GM19438 (cell line): Measurements from ENCODE around the gene KLF7.

ENCODE experiments used
- ATAC-seq: cut with Tn5 transposase; IDR thresholded peaks from one replicate; pipeline ENCODE4 v1.9.1; 2021; ENCODE audit warnings: low read depth; ENCODE audit not compliant: unreplicated experiment

KLF7 gene

GRCh38 chr2:207165121-207166038 is at the start of gene KLF7:
KLF7 (minus strand) TSS chr2:207165948; CDS start chr2:207165568, 380 bp downstream.
- no peak for ATAC-seq

GRCh38 chr2:207215308-207215707 is 49.6 kb upstream of the KLF7 start:
- no peak for ATAC-seq

GRCh38 chr2:207214446-207214845 is 48.7 kb upstream of the KLF7 start:
- ATAC-seq: no peak

GRCh38 chr2:207206011-207206410 is 40.3 kb upstream of the KLF7 start:
- ATAC-seq: no peak

- ATAC-seq: no peak
Measured at GRCh38 chr2:207205173-207205957, 39.6 kb upstream of the KLF7 start.

- no peak for ATAC-seq
Measured at GRCh38 chr2:207203056-207203455, 37.3 kb upstream of the KLF7 start.

GRCh38 chr2:207202645-207203044 is 36.9 kb upstream of the KLF7 start:
- no peak for ATAC-seq

GRCh38 chr2:207201416-207201815 is 35.7 kb upstream of the KLF7 start:
- no peak for ATAC-seq

- no peak for ATAC-seq
Measured at GRCh38 chr2:207200136-207200535, 34.4 kb upstream of the KLF7 start.

- no peak for ATAC-seq
Measured at GRCh38 chr2:207194028-207194427, 28.3 kb upstream of the KLF7 start.

- ATAC-seq: no peak
Measured at GRCh38 chr2:207188626-207189419, 23.1 kb upstream of the KLF7 start.

GRCh38 chr2:207185372-207185771 is 19.6 kb upstream of the KLF7 start:
- ATAC-seq: no peak

GRCh38 chr2:207184768-207185167 is 19.0 kb upstream of the KLF7 start:
- no peak for ATAC-seq

- no peak for ATAC-seq
Measured at GRCh38 chr2:207184348-207184747, 18.6 kb upstream of the KLF7 start.

- no peak for ATAC-seq
Measured at GRCh38 chr2:207183506-207183905, 17.8 kb upstream of the KLF7 start.

GRCh38 chr2:207182911-207183310 is 17.2 kb upstream of the KLF7 start:
- no peak for ATAC-seq

GRCh38 chr2:207181526-207182274 is 16.0 kb upstream of the KLF7 start:
- no peak for ATAC-seq

- ATAC-seq: no peak
Measured at GRCh38 chr2:207180741-207181140, 15.0 kb upstream of the KLF7 start.

GRCh38 chr2:207176247-207176646 is 10.5 kb upstream of the KLF7 start:
- ATAC-seq: no peak

GRCh38 chr2:207173641-207174040 is 7.9 kb upstream of the KLF7 start:
- ATAC-seq: no peak
